ENCODE results near the gene CMIP.

- TF ChIP-seq CTCF (IDR thresholded peaks at IDR 0.05) = no peak
- TF ChIP-seq EP300 (IDR thresholded peaks at IDR 0.05; ENCODE audit: borderline replicate concordance in 1 of 2, low read depth in 1 of 2, low read length in 1 of 2) = no peak
- TF ChIP-seq REST (IDR thresholded peaks at IDR 0.05; ENCODE audit: low read depth, low read length) = no peak
- TF ChIP-seq ZBTB33 (IDR thresholded peaks at IDR 0.05; ENCODE audit: borderline replicate concordance, low read depth) = no peak
- TF ChIP-seq NFIC (IDR thresholded peaks at IDR 0.05; ENCODE audit: borderline replicate concordance) = no peak
- no peak for TF ChIP-seq TCF12 (IDR thresholded peaks at IDR 0.05)
- TF ChIP-seq GABPA (IDR thresholded peaks at IDR 0.05; ENCODE audit: low read depth) = no peak
- no peak for TF ChIP-seq TAF1 (IDR thresholded peaks at IDR 0.05; ENCODE audit: borderline replicate concordance, low read depth, low read length)
These were observed 93.3 kb downstream of the CMIP start for GRCh38 chr16:81537721-81538561.

Measured in SK-N-SH (cell line).